GM18519 (cell line): ENCODE data around the gene GJB6.
A peak's percentile ranks its signal among the peaks of the same experiment; 100 is the strongest.

ENCODE experiments used
- ATAC-seq: cut with Tn5 transposase; IDR thresholded peaks from one replicate; pipeline ENCODE4 v1.9.1; 2021; ENCODE audit warnings: mild to moderate bottlenecking, moderate library complexity; ENCODE audit not compliant: unreplicated experiment, low FRiP score

GJB6 gene

GRCh38 chr13:20230913-20231838 lies 943 bp downstream of the GJB6 start:
- no peak for ATAC-seq

- ATAC-seq = no peak
These were observed 4.4 kb downstream of the GJB6 start for GRCh38 chr13:20227730-20228129.

GRCh38 chr13:20227288-20227687 lies 4.8 kb downstream of the GJB6 start:
- ATAC-seq = no peak

- no peak for ATAC-seq
These were observed 9.6 kb downstream of the GJB6 start for GRCh38 chr13:20222553-20222952.

- ATAC-seq = no peak
These were observed 10.3 kb downstream of the GJB6 start for GRCh38 chr13:20221772-20222171.

- peak; percentile 59 for ATAC-seq
These were observed 12.5 kb downstream of the GJB6 start for GRCh38 chr13:20219577-20219976.

GRCh38 chr13:20217168-20217567 lies 15.0 kb downstream of the GJB6 start:
- ATAC-seq = no peak

- ATAC-seq = no peak
These were observed 22.2 kb downstream of the GJB6 start for GRCh38 chr13:20209948-20210347.

- no peak for ATAC-seq
These were observed 25.4 kb downstream of the GJB6 start for GRCh38 chr13:20206698-20207235.

GRCh38 chr13:20206065-20206697 lies 25.9 kb downstream of the GJB6 start:
- ATAC-seq = no peak

GRCh38 chr13:20198781-20199180 lies 33.3 kb downstream of the GJB6 start:
- ATAC-seq = no peak

- no peak for ATAC-seq
These were observed 34.7 kb downstream of the GJB6 start for GRCh38 chr13:20197361-20197834.

GRCh38 chr13:20195801-20196200 lies 36.3 kb downstream of the GJB6 start:
- ATAC-seq = no peak

- ATAC-seq = no peak
These were observed 38.0 kb downstream of the GJB6 start for GRCh38 chr13:20193907-20194631.

- no peak for ATAC-seq
These were observed 38.8 kb downstream of the GJB6 start for GRCh38 chr13:20193162-20193906.

- no peak for ATAC-seq
These were observed 39.3 kb downstream of the GJB6 start, which contains the start of gene GJB2 for GRCh38 chr13:20192836-20193161. TSS of gene GJB2 (minus strand) at chr13:20192938. CDS start at chr13:20189581, 3,357 bp downstream.

GRCh38 chr13:20192158-20192835 lies 39.8 kb downstream of the GJB6 start:
- no peak for ATAC-seq

GRCh38 chr13:20191311-20192157 lies 40.6 kb downstream of the GJB6 start:
- no peak for ATAC-seq
